HG02885 (cell line): ENCODE measurements around the gene GALNT9.
"Not testable (repeated sequence)": the region's sequence is repeated elsewhere in the genome, so short reads cannot be mapped to it uniquely, and the experiment has no call there.

Source experiments
- ATAC-seq: cut with Tn5 transposase; IDR thresholded peaks from one replicate; pipeline ENCODE4 v1.9.1; 2021; ENCODE audit warnings: mild to moderate bottlenecking; ENCODE audit not compliant: unreplicated experiment, poor library complexity

The GALNT9 gene

DNA sequence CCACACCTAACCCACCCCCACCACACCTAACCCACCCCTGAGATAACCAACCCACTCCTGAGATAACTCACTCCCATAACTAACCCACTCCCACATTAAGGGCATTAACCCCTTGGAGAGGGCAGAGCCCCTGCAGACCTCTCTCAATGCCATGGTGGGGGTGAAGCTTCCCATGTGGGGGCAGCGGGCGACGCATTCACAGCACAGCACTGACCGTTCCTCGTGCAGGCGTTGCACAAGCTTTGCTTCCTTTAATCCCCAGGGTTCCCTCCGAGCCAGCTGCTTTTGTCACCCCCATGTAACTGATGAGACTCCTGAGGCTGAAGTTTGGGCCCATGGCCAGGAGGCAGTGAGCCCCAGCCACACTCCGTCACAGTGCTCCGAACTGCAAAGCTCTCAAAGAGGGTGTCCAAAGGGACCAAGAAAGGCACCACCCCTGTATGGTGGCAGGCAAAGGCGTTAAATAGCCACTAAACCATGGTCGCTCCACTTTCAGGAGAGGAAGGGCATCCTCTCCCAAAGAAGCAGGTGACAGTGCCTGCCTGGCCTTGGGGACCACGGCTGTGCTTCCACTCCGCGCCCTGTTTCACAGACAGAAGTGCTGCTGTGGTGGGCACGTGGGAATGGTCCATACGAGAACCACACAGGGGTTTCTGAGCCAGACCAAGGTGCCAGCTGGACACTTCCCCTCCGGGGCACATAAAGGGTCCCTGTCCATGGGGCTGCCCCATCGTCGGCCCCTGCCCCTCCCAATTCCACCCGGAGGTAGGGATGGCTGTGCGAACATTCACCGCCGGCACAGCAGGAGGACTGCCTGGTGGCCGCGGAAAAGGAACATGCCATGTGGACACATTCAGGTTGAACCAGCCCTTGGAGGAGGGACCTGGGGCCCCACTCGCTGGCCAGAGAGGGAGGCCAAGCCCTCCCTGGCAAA lies 28.3 kb downstream of the GALNT9 start:
- ATAC-seq = no peak

DNA sequence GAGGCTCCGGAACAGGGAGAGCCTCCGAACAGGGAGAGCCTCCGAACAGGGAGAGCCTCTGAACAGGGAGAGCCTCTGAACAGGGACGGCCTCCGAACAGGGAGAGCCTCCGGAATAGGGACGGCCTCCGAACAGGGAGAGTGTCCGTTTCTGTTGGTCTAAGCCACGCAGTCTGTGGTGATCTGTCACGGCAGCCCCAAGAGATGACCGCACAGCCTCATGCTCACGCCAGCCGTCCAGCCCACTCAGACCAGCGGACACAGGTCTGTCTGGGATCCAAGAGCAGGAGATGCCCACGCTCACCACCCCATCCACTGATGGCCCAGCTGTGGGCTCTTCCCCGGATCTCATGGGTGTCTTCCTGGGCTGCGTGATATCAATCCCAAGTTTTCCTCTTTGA lies 33.3 kb downstream of the GALNT9 start:
- ATAC-seq = no peak

DNA sequence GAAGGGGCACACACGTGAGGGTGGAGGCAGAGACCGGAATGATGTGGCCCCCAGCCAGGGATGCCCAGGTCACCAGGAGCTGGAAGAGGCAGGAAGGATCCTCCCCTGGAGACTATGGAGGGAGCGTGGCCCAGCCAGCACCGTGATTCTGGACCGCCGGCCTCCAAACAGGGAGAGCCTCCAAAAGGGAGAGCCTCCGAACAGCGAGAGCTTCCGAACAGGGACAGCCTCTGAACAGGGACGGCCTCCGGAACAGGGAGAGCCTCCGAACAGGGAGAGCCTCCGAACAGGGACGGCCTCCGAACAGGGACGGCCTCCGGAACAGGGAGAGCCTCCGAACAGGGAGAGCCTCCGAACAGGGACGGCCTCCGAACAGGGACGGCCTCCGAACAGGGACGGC lies 33.8 kb downstream of the GALNT9 start:
- ATAC-seq = not testable (repeated sequence)

DNA sequence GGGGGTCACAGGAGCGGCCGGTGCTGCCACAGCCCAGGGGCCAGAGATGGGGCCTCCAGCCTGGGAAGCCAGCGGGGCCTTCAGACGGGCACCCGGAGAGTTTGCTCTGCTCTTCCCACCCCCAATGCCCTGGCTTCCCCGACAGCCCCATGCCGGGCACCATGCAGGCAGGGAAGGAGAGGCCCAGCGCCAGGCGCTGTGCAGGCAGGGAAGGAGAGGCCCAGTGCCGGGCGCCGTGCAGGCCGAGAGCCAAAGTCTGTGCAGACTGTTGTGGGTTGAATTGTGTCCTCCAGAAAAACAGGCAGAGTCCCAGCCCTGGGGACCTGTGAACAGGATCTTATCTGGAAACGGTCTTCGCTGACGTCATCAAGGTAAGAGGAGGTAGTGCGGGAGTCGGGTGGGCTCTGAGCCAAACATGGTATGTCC lies 34.3 kb downstream of the GALNT9 start:
- no peak for ATAC-seq

DNA sequence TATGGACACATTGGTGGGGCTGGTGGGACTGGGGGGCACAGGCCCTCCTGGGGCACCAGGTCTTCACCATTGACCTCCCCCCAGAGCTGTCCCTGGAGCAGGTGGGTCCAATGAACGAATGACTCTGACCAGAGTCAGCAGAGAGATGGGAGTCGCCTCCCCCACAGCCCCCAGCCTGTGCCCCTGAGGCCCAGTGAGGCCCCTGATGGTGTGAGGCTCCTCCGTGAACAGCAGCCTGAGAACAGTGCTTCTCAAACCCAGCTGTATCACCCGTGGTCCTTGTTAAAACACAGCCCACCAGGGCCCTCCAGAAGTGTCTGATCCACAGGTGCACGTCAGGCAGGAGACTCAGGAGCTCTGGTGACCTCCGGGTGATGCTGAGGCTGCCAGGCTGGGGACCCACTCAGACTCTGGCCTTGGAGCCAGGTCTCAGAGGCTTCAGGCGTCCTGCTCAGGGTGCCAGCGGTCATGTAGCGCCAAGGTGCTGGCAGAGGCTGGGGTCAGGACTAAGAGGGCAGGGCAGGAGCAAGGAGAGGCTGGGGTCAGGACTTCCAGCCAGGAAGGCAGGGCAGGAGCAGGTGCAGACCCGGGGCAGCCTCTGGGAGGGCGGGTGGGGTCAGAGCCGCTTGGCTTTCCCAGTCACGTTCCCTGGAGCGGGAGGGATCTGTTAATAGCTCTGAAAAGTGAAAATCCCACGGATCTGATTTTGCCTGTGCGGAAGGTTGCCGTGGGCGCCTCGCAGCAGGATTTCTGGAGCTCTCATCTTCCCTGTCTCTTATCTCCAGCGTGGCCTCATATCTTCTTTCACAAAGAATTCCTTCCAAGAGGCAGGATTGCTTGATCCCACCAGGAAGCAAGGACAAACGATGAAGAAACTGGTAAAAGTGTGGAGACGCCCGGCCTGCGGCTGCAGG lies 35.0 kb downstream of the GALNT9 start:
- ATAC-seq = no peak

DNA sequence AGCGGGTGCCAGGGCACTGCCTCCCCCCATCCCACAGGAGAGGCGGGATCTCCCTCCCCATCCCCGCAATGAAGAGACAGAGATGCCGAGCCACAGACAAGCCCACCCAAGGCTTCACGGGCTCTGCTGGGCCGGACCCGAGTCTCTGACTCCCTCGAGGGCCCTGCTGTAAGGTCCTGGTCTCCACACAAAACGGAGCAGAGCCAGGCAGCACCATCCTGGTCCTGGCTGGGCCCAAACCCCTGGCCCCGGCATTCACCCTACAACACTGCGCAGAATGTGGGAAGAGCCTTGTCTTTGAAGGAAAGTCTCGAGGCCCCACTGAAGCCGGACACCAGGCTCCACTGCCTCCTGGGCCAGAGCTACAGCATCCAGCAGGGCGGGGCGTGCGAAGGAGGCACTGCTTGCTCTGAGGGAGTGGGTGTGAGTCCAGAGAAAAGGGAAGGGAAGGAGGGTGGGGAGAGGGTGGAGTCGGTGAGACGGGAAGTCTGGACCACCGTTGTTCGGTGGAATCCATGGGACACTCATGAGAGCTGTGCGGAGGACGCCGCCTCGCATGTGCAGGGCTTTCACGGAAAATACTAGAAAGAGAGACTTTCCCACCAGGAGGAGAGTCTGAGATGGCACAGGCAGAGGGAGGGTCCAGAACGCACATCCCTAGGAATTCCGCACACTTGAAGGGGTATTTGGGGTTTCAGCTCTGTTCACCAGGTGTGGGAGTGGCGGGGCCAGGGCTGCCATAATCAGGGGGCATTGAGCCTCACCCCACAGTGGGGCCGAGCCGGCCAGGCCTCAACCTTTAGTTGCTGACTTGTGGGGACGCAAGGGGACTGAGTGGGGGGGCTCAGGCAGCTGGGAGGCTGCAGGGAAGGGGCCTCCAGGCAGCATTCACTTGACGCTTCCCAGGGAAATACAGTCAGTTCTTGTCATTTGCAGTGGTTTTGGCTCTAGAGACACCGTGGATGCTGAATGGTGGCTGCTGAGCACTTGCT lies 36.8 kb downstream of the GALNT9 start:
- no peak for ATAC-seq

DNA sequence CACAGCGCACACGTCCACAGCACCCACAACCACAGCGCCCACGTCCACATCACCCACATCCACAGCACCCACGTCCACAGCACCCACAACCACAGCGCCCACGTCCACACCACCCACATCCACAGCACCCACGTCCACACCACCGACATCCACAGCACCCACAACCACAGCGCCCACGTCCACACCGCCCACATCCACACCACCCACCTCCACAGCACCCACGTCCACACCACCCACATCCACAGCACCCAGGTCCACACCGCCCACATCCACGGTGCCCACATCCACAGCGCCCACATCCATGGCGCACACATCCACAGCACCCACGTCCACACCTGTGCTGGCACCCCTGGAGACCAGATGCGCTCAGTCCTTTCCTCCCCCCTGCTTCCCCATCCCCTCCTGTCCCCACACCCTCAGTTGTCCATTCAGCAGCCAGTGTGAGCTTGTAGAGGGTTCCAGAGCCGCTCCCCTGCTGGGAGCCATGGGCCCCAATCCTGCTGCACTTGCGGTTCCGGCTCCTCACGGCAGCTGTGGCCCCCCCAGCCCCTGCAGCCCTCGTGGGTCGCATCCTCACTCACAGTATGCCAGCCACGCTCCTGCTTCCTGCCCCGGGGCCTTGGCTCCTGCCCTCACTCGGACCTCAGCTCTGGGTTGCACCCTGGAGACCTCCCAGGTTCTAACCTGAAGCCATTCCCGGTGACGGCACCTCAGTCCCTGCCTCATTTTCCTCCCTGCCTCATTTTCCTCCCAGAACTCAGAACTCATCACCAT lies 37.8 kb downstream of the GALNT9 start:
- no peak for ATAC-seq

- ATAC-seq = no peak
Measured at GRCh38 chr12:132290203-132290540, 39.2 kb downstream of the GALNT9 start.

GRCh38 chr12:132289356-132290202 lies 39.8 kb downstream of the GALNT9 start:
- ATAC-seq = no peak

DNA sequence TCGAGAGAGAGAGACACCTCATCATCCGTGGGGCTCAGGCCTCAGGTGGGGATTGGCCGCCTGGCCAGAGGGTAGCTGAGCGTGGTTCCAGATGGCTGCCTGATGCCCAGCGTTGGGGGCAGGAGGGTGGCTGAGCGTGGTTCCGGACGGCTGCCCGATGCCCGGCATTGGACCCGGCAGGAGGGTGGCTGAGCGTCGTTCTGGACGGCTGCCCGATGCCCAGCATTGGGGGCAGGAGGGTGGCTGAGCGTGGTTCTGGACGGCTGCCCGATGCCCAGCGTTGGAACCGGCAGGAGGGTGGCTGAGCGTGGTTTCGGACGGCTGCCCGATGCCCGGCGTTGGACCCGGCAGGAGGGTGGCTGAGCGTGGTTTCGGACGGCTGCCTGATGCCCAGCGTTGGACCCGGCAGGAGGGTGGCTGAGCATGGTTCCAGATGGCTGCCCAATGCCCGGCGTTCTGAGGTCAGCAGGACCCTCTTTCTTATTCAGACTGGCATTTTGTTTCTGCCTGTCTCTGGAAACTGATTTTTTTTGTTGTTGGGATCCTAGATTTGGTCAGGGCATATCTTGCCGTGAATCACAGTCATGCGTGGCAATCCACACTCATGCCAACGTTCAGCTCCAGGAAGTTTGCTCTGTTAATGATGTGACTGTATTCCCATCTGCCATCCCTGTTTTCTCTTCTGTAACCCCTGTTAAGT lies 40.7 kb downstream of the GALNT9 start:
- no peak for ATAC-seq

DNA sequence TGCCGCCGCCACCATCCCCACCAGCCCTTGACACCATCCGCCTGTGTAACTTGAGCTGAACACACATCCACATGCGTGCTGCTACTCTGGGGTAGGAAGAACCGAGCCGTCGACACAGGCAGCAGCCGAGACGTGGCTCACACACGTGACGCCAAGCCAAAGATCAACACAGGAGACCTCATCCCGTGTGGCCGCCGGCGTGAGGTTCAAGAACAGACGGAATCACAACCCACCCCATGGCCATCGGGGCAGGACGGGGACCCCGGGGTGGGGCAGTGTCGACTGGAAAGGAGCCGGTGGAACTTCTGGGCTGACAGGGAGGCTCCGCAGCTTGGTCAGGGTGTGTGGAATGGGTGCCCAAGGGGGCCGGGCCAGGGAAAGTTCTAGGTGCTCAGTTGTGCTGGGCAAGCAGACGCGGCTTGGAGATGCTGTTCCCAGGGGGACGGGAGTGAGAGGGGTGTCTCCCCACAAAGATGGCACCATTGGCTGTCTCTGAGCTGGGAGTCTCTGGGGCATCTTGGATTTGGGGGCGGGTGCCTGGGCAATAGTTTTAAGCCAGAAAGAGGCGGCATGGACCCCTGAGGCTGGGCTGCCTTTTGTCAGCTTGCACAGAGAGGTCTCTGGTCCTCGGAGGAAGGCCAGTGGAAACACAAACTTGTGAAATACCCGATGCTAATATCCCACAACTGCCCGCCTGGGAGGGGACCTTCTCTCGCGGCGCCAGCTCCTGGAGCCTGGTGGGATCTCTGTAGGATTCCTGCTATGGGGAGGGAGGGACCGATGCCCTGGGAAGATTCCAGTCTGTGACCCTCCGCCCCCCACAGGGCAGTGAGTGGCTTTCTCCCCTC lies 41.8 kb downstream of the GALNT9 start:
- no peak for ATAC-seq

- ATAC-seq = no peak
Measured at GRCh38 chr12:132286912-132287311, 42.5 kb downstream of the GALNT9 start.

- ATAC-seq = no peak
Measured at GRCh38 chr12:132285991-132286681, 43.3 kb downstream of the GALNT9 start.

DNA sequence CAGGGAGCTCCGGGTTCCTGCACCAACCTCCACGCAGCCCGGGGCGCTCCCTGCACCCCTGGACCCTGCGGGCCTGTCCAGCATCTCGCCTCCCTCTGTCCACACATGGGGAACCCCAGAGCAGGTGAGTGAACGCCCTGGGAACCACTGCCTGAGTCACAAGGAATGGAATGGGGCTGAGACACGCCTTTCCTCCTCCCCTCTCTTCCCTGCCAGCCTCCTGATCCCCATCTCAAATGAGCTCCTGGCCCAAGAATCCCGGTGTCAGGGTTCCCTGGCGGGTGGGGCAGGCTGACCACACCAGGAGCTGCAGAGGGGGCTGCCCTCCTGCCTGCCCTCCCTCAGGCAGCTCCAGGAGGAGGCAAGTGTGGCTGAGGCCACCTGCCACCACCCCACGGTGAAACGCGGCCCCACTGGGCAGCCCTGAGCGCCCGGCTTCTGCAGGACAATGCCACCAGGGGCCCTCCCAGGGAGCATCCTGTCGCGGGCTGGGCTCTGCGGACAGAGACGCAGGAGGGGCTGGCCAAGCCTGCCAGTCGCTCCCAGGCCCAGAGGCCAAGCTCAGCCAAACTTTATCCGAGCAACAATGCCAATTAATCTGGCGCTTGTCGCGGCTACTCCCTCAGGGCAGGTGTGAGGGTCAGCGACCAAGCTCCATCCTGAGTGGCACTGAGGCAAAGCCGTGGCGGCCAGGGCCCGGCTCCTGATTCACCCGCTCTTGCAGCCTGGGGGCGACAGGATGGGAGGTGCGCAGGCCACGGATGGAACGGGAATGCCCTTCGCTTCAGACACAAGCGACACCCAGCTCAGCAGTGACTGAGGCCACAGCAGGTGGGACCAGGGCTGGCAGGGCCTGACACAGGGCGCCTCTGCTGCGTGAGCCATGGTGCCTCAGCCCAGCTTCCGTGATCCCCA lies 44.3 kb downstream of the GALNT9 start:
- no peak for ATAC-seq

DNA sequence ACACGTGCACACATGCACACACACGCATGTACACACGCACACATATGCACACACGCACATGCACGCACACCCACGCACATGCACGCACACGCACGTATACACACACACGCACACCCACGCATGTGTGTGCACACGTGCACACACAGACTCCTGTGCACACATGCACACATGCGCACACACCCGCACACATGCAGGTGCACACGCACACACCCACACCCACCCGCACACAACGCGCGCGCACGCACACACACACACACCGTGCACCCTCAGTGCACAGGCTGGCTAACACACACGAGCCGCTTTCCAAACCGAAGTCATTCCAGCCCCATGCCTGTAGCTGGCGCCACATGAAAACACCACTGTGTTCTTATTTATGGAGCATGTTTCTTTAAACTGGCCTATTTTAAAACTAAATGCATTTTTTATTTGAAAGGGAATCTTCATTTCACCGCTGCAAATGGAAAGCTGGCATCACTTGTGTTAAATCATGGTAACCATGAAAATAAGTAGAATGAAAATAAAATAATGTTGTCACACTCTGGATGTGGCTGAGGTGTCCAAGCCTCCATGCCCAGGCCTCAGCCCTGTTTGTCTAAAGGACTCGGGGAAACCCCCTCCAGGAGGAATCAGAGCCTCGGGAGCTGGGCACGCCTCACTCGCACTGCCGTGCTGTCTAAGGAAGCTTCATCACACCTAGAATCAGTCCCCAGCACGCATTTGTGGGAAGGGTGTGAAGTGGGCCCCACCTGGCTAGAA lies 45.1 kb downstream of the GALNT9 start:
- ATAC-seq = no peak
